DND-41 (cell line): ENCODE results near the gene ACVR2B.

Experiments used
- EZH2 ChIP-seq: IDR thresholded peaks from 3 replicates; pipeline ENCODE4 v1.6.1; 2012; ENCODE audit warnings: borderline replicate concordance, low read depth, mild to moderate bottlenecking, moderate library complexity, low read length, inconsistent platforms; ENCODE audit not compliant: severe bottlenecking
- TF ChIP-seq, protein P1 (sequence below): IDR thresholded peaks from 2 replicates; pipeline ENCODE4 v1.5.1; 2012; ENCODE audit warnings: borderline replicate concordance, low read length, moderate library complexity, mild to moderate bottlenecking; ENCODE audit not compliant: poor library complexity, severe bottlenecking; ENCODE audit errors: extremely low read depth

DNA sequence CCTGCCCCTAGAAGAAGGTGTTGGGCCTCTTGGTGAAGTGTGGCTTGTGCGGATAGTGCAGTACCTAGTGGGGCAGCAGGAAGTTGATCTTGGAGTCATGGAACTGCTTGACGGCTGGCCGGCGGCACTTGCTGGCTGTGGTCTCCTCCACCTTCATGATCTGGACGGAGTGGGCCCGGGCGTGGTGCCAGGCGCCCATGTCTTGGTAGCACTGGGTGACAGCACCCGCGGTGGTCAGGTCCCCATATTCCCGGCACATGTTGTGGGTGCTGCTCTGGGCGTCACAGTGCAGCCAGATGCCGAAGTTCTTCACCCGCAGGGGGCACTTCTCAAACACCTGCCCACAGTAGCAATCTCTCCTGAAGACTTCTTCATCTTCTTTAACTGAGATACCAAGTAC is 73.1 kb downstream of the ACVR2B start:
- TF ChIP-seq, protein P1, sequence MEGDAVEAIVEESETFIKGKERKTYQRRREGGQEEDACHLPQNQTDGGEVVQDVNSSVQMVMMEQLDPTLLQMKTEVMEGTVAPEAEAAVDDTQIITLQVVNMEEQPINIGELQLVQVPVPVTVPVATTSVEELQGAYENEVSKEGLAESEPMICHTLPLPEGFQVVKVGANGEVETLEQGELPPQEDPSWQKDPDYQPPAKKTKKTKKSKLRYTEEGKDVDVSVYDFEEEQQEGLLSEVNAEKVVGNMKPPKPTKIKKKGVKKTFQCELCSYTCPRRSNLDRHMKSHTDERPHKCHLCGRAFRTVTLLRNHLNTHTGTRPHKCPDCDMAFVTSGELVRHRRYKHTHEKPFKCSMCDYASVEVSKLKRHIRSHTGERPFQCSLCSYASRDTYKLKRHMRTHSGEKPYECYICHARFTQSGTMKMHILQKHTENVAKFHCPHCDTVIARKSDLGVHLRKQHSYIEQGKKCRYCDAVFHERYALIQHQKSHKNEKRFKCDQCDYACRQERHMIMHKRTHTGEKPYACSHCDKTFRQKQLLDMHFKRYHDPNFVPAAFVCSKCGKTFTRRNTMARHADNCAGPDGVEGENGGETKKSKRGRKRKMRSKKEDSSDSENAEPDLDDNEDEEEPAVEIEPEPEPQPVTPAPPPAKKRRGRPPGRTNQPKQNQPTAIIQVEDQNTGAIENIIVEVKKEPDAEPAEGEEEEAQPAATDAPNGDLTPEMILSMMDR = no peak
- TF ChIP-seq EZH2 = no peak
